Small intestine (tissue), 7 donors: Measurements from ENCODE around the gene ABCC1. TPM values are rescaled to one million over a fixed set of nuclear protein-coding genes. Genes with fewer than 3 reads are reported as not detected.
"Not testable (repeated sequence)": the region's sequence is repeated elsewhere in the genome, so short reads cannot be mapped to it uniquely, and the experiment has no call there.

Source experiments
- DNase-seq, 2 donors: peaks; one replicate each; pipeline versions ENCODE4 v3.0.0 to v3.0.0-alpha.2; 2013
- FAIRE-seq: peaks from 2 replicates; lab custom pipeline; 2012; peaks lifted over from hg19 to GRCh38; lab: Jason Lieb, UNC
- H3K27ac ChIP-seq, 3 donors: one replicate each; pipeline ENCODE4 v1.5.1; 2013; ENCODE audit warnings: low read length in 2 of 3, mild to moderate bottlenecking in 2 of 3, control low read depth in 1 of 3, inconsistent platforms in 1 of 3, low read depth in 1 of 3, moderate library complexity in 1 of 3
- H3K27me3 ChIP-seq, 3 donors: one replicate each; pipeline ENCODE4 v1.6.1; 2013; ENCODE audit warnings: low read length in 3 of 3, inconsistent platforms in 1 of 3; ENCODE audit not compliant: control insufficient read depth in 3 of 3, insufficient read depth in 3 of 3
- H3K36me3 ChIP-seq, 3 donors: one replicate each; pipeline ENCODE4 v1.6.1; 2013; ENCODE audit warnings: low read length in 3 of 3, inconsistent platforms in 1 of 3, low read depth in 1 of 3, mild to moderate bottlenecking in 1 of 3, moderate library complexity in 1 of 3; ENCODE audit not compliant: control insufficient read depth in 3 of 3, insufficient read depth in 2 of 3
- H3K4me1 ChIP-seq, 3 donors: one replicate each; pipeline ENCODE4 v1.6.1; 2013; ENCODE audit warnings: low read length in 2 of 3, inconsistent platforms in 1 of 3, low read depth in 1 of 3, mild to moderate bottlenecking in 1 of 3, moderate library complexity in 1 of 3; ENCODE audit not compliant: control insufficient read depth in 3 of 3, insufficient read depth in 2 of 3
- H3K4me3 ChIP-seq, 3 donors: one replicate each; pipeline ENCODE4 v1.5.1; 2013; ENCODE audit warnings: low read length in 3 of 3, control low read depth in 1 of 3, inconsistent platforms in 1 of 3, low read depth in 1 of 3, mild to moderate bottlenecking in 1 of 3, moderate library complexity in 1 of 3
- H3K9me3 ChIP-seq, 2 donors: one replicate each; pipeline ENCODE4 v1.6.1; 2013; ENCODE audit warnings: low read depth in 1 of 2, low read length in 1 of 2; ENCODE audit not compliant: control insufficient read depth in 2 of 2, insufficient read depth in 1 of 2
- WGBS, 3 donors: extraction: QIAGEN DNeasy Blood & Tissue Kit; methylation state at CpG; one replicate each; pipeline ENCODE4 v1.1.7; 2013; 5-methylcytosine and 5-hydroxymethylcytosine counted together
- polyA plus RNA-seq, 4 donors: library from polyadenylated mRNA; stranded (reverse) in 3 of 4; unstranded in 1 of 4; fragments of 200-250 nt in 3 of 4; fragments of 120-200 nt in 1 of 4; gene quantifications; one replicate each; pipeline versions ENCODE4 v1.2.1 to v1.2.3, GENCODE V29; 2013
- donor health status: healthy with polysubstance abuse.
- donor health status: control.
- donor health status: control.
- donor health status: Bipolar disorder and iron deficiency.
- donor health status: healthy.

The ABCC1 gene
- polyA plus RNA-seq, 4 donors, result 0.54 to 12.4 (median 4.1) TPM

- FAIRE-seq, result no peak
- Histone ChIP-seq H3K4me1 (no peaks in the 10 kb centered on the region), H3K4me3 (no peak overlapping the region), H3K36me3 (no peaks in the 10 kb centered on the region), H3K27ac (no peak overlapping the region), H3K27me3 (no peaks in the 10 kb centered on the region), H3K9me3 (peaks cover 0 to 4% of the 10 kb centered on the region in 2 donors)
- 50 to 72% (median 56%) methylated on average over 7 of the region's 7 CpGs for WGBS, 3 donors
- DNase-seq, result no peak
These were observed 36.2 kb upstream of the ABCC1 start for GRCh38 chr16:15913046-15913698.

- no peaks in the 10 kb centered on the region for H3K27me3 ChIP-seq
- H3K9me3 ChIP-seq, result peaks cover 0 to 4% of the 10 kb centered on the region in 2 donors
- no peaks in the 10 kb centered on the region for H3K4me1 ChIP-seq
- DNase-seq, result no peak
- no peak overlapping the region for H3K4me3 ChIP-seq
- no peaks in the 10 kb centered on the region for H3K36me3 ChIP-seq
- no peak overlapping the region for H3K27ac ChIP-seq
- FAIRE-seq, result no peak
- 72 to 83% (median 81%) methylated on average over 5 of the region's 5 CpGs for WGBS, 3 donors
These were observed 33.8 kb upstream of the ABCC1 start for GRCh38 chr16:15915555-15916081.

- no peak overlapping the region for H3K27ac ChIP-seq
- H3K9me3 ChIP-seq, result peaks cover 0 to 4% of the 10 kb centered on the region in 2 donors
- WGBS, 3 donors, result 77 to 83% (median 83%) methylated on average over 8 of the region's 8 CpGs
- no peaks in the 10 kb centered on the region for H3K36me3 ChIP-seq
- H3K4me1 ChIP-seq, result no peaks in the 10 kb centered on the region
- FAIRE-seq, result no peak
- no peak overlapping the region for H3K4me3 ChIP-seq
- H3K27me3 ChIP-seq, result no peaks in the 10 kb centered on the region
- DNase-seq, result no peak
These were observed 33.1 kb upstream of the ABCC1 start for GRCh38 chr16:15916323-15916722.

GRCh38 chr16:15918314-15918713, 31.1 kb upstream of the ABCC1 start:
- not testable (repeated sequence) for H3K4me3 ChIP-seq, H3K4me1 ChIP-seq, H3K27ac ChIP-seq, H3K27me3 ChIP-seq, H3K36me3 ChIP-seq, H3K9me3 ChIP-seq, DNase-seq, FAIRE-seq
- WGBS, 3 donors, result 73 to 82% (median 79%) methylated on average over 3 of the region's 3 CpGs

GRCh38 chr16:15919331-15919730, 30.1 kb upstream of the ABCC1 start:
- 91 to 96% (median 94%) methylated on average over 6 of the region's 6 CpGs for WGBS, 3 donors
- Histone ChIP-seq H3K36me3 (no peaks in the 10 kb centered on the region), H3K9me3 (peaks cover 0 to 4% of the 10 kb centered on the region in 2 donors), H3K4me3 (no peak overlapping the region), H3K4me1 (no peaks in the 10 kb centered on the region), H3K27ac (no peak overlapping the region), H3K27me3 (no peaks in the 10 kb centered on the region)
- no peak for DNase-seq
- no peak for FAIRE-seq

GRCh38 chr16:15924996-15925395, 24.4 kb upstream of the ABCC1 start:
- Histone ChIP-seq H3K4me1 (no peaks in the 10 kb centered on the region), H3K36me3 (no peaks in the 10 kb centered on the region), H3K9me3 (no peaks in the 10 kb centered on the region), H3K27ac (no peak overlapping the region), H3K4me3 (no peak overlapping the region), H3K27me3 (no peaks in the 10 kb centered on the region)
- WGBS, 3 donors, result 93 to 96% (median 94%) methylated on average over 13 of the region's 13 CpGs
- DNase-seq (no peak), FAIRE-seq (no peak)

- DNase-seq (no peak), FAIRE-seq (no peak)
- Histone ChIP-seq H3K36me3 (no peaks in the 10 kb centered on the region), H3K9me3 (no peaks in the 10 kb centered on the region), H3K4me3 (no peak overlapping the region), H3K27ac (no peak overlapping the region), H3K27me3 (no peaks in the 10 kb centered on the region), H3K4me1 (no peaks in the 10 kb centered on the region)
- WGBS, 3 donors, result 82 to 93% (median 91%) methylated on average over 9 of the region's 9 CpGs
These were observed 23.8 kb upstream of the ABCC1 start for GRCh38 chr16:15925631-15926030.

GRCh38 chr16:15928261-15929104, 20.9 kb upstream of the ABCC1 start:
- Histone ChIP-seq H3K4me3 (no peak overlapping the region), H3K36me3 (no peaks in the 10 kb centered on the region), H3K27me3 (no peaks in the 10 kb centered on the region), H3K27ac (no peak overlapping the region), H3K4me1 (no peaks in the 10 kb centered on the region), H3K9me3 (no peaks in the 10 kb centered on the region)
- FAIRE-seq (no peak), DNase-seq (peak in 1 of 2 donors; percentile 8)
- 71 to 86% (median 78%) methylated on average over 18 of the region's 18 CpGs for WGBS, 3 donors
